Measurements from ENCODE around the gene HOXB1. TPM values are rescaled to one million over a fixed set of nuclear protein-coding genes. Genes with fewer than 3 reads are reported as not detected.

Gene HOXB1
- total RNA-seq, 1 donor from 2014 or later: not detected

- Mint-ChIP-seq H3K27ac (no peak overlapping the region), H3K9me3 (no peaks in the 10 kb centered on the region), H3K36me3 (ENCODE audit: low read depth) (peaks cover 10% of the 10 kb centered on the region), H3K4me3 (no peak overlapping the region), H3K27me3 (peaks cover 23% of the 10 kb centered on the region), H3K4me1 (peaks cover 16% of the 10 kb centered on the region)
- DNase-seq: no peak
- intact Hi-C loops (cut with micrococcal nuclease): no loop called here
Measured at GRCh38 chr17:48563385-48563838, 32.6 kb upstream of the HOXB1 start.

- peaks cover 7% of the 10 kb centered on the region for H3K36me3 Mint-ChIP-seq (ENCODE audit: low read depth)
- intact Hi-C loops (cut with micrococcal nuclease): no loop called here
- no peak overlapping the region for H3K27ac Mint-ChIP-seq
- peaks cover 23% of the 10 kb centered on the region for H3K27me3 Mint-ChIP-seq
- H3K4me3 Mint-ChIP-seq: no peak overlapping the region
- no peak for DNase-seq
- H3K9me3 Mint-ChIP-seq: no peaks in the 10 kb centered on the region
- H3K4me1 Mint-ChIP-seq: peaks cover 14% of the 10 kb centered on the region
Measured at GRCh38 chr17:48562934-48563333, 32.1 kb upstream of the HOXB1 start.

GRCh38 chr17:48561884-48562810 lies 31.3 kb upstream of the HOXB1 start:
- intact Hi-C loops (cut with micrococcal nuclease): no loop called here
- peaks cover 14% of the 10 kb centered on the region for H3K4me1 Mint-ChIP-seq
- no peaks in the 10 kb centered on the region for H3K9me3 Mint-ChIP-seq
- H3K4me3 Mint-ChIP-seq: no peak overlapping the region
- no peak for DNase-seq
- no peak overlapping the region for H3K27ac Mint-ChIP-seq
- peaks cover 26% of the 10 kb centered on the region for H3K27me3 Mint-ChIP-seq
- H3K36me3 Mint-ChIP-seq (ENCODE audit: low read depth): peaks cover 7% of the 10 kb centered on the region

- no peaks in the 10 kb centered on the region for H3K9me3 Mint-ChIP-seq
- H3K4me3 Mint-ChIP-seq: no peak overlapping the region
- DNase-seq: no peak
- peaks cover 20% of the 10 kb centered on the region for H3K4me1 Mint-ChIP-seq
- peaks cover 10% of the 10 kb centered on the region for H3K36me3 Mint-ChIP-seq (ENCODE audit: low read depth)
- H3K27ac Mint-ChIP-seq: no peak overlapping the region
- H3K27me3 Mint-ChIP-seq: peaks cover 40% of the 10 kb centered on the region
- intact Hi-C loops (cut with micrococcal nuclease): no loop called here
Measured at GRCh38 chr17:48559840-48560817, 29.3 kb upstream of the HOXB1 start.

GRCh38 chr17:48559122-48559839 lies 28.5 kb upstream of the HOXB1 start:
- H3K9me3 Mint-ChIP-seq: no peaks in the 10 kb centered on the region
- H3K4me3 Mint-ChIP-seq: no peak overlapping the region
- peaks cover 42% of the 10 kb centered on the region for H3K27me3 Mint-ChIP-seq

GRCh38 chr17:48558831-48559121 lies 28.0 kb upstream of the HOXB1 start:
- no peak overlapping the region for H3K4me3 Mint-ChIP-seq
- intact Hi-C loops (cut with micrococcal nuclease): no loop called here
- H3K27ac Mint-ChIP-seq: no peak overlapping the region
- H3K36me3 Mint-ChIP-seq (ENCODE audit: low read depth): peaks cover 16% of the 10 kb centered on the region
- peaks cover 20% of the 10 kb centered on the region for H3K4me1 Mint-ChIP-seq
- peaks cover 42% of the 10 kb centered on the region for H3K27me3 Mint-ChIP-seq
- DNase-seq: no peak
- H3K9me3 Mint-ChIP-seq: no peaks in the 10 kb centered on the region

More at GRCh38 chr17:48559122-48559839, 28.5 kb upstream of the HOXB1 start:
- intact Hi-C loops (cut with micrococcal nuclease): no loop called here
- peaks cover 21% of the 10 kb centered on the region for H3K4me1 Mint-ChIP-seq
- DNase-seq: no peak
- no peak overlapping the region for H3K27ac Mint-ChIP-seq
- H3K36me3 Mint-ChIP-seq (ENCODE audit: low read depth): peaks cover 15% of the 10 kb centered on the region

GRCh38 chr17:48558057-48558830 lies 27.4 kb upstream of the HOXB1 start:
- Mint-ChIP-seq H3K4me3 (no peak overlapping the region), H3K4me1 (peaks cover 19% of the 10 kb centered on the region), H3K27me3 (peaks cover 42% of the 10 kb centered on the region), H3K9me3 (no peaks in the 10 kb centered on the region), H3K27ac (no peak overlapping the region), H3K36me3 (ENCODE audit: low read depth) (peaks cover 17% of the 10 kb centered on the region)
- intact Hi-C loops (cut with micrococcal nuclease): no loop called here
- no peak for DNase-seq

- Mint-ChIP-seq H3K4me1 (peaks cover 15% of the 10 kb centered on the region), H3K27ac (no peak overlapping the region), H3K27me3 (peaks cover 36% of the 10 kb centered on the region), H3K9me3 (no peaks in the 10 kb centered on the region), H3K36me3 (ENCODE audit: low read depth) (peaks cover 16% of the 10 kb centered on the region), H3K4me3 (no peak overlapping the region)
- intact Hi-C loops (cut with micrococcal nuclease): no loop called here
- DNase-seq: no peak
Measured at GRCh38 chr17:48556576-48557401, 26.0 kb upstream of the HOXB1 start.

- no peak overlapping the region for H3K27ac Mint-ChIP-seq
- no peaks in the 10 kb centered on the region for H3K9me3 Mint-ChIP-seq
- no peak for DNase-seq
- H3K4me3 Mint-ChIP-seq: no peak overlapping the region
- intact Hi-C loops (cut with micrococcal nuclease): no loop called here
- H3K36me3 Mint-ChIP-seq (ENCODE audit: low read depth): peaks cover 16% of the 10 kb centered on the region
- H3K27me3 Mint-ChIP-seq: peaks cover 36% of the 10 kb centered on the region
- peaks cover 10% of the 10 kb centered on the region for H3K4me1 Mint-ChIP-seq
Measured at GRCh38 chr17:48556229-48556575, 25.4 kb upstream of the HOXB1 start.

- H3K4me1 Mint-ChIP-seq: peaks cover 8% of the 10 kb centered on the region
- peak; percentile 61 for DNase-seq
- intact Hi-C loops (cut with micrococcal nuclease): no loop called here
- peaks cover 16% of the 10 kb centered on the region for H3K36me3 Mint-ChIP-seq (ENCODE audit: low read depth)
- no peaks in the 10 kb centered on the region for H3K9me3 Mint-ChIP-seq
- peak overlapping the region; percentile 79 for H3K4me3 Mint-ChIP-seq
- H3K27me3 Mint-ChIP-seq: peaks cover 36% of the 10 kb centered on the region
- peak overlapping the region; percentile 75 for H3K27ac Mint-ChIP-seq
Measured at GRCh38 chr17:48555258-48556228, 24.7 kb upstream of the HOXB1 start.

- peaks cover 8% of the 10 kb centered on the region for H3K4me1 Mint-ChIP-seq
- peak overlapping the region; percentile 75 for H3K27ac Mint-ChIP-seq
- intact Hi-C loops (cut with micrococcal nuclease): no loop called here
- H3K4me3 Mint-ChIP-seq: peak overlapping the region; percentile 79
- no peaks in the 10 kb centered on the region for H3K9me3 Mint-ChIP-seq
- H3K36me3 Mint-ChIP-seq (ENCODE audit: low read depth): peaks cover 19% of the 10 kb centered on the region
- no peak for DNase-seq
- H3K27me3 Mint-ChIP-seq: peaks cover 36% of the 10 kb centered on the region
Measured at GRCh38 chr17:48554412-48555257, 23.8 kb upstream of the HOXB1 start.
